DMS 273 (cell line): ENCODE results near the gene MIPEP.

Experiments used
- DNase-seq: peaks from one replicate; lab custom pipeline; 2025; ENCODE audit not compliant: unreplicated experiment; lab: John Stamatoyannopoulos, UW

The MIPEP gene

DNA sequence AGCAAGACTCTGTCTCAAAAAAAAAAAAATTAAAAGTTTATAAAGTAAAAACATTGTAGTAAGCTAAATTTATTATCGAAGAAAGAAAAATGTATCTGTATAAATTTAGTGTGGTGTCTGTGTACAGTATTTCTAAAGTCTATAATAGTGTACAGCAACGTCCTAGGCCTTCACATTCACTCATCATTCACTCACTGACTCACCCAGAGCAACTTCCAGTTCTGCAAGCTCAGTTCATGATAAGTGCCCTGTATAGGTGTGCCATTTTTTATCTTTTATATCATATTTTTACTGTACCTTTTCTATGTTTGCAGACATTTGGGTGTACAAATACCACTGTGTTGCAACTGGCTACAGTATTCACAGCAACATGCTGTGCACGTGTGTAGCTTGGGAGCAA, 200.9 kb downstream of the MIPEP start:
- no peak for DNase-seq

GRCh38 chr13:23687614-23688013, 201.6 kb downstream of the MIPEP start:
- no peak for DNase-seq

- no peak for DNase-seq
These were observed 202.3 kb downstream of the MIPEP start for GRCh38 chr13:23686948-23687347.

DNA sequence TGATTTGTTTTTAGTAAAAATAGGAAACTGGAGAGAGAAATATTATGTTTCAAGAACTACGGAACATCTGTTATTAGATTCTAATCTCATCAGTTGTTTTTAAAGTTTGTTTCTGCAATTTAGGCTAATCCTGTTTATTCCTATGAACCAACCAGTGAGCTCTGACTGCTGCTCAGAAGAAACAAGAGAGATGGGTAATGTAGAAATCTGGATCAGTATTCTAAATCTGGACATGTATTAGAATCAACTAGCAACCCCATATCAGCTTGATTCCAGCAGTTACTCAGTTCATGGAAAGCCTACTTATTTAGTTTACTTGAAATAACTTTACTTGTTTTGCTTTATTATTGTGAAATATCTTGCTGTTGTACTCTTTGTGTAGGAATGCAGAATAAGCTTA, 203.8 kb downstream of the MIPEP start:
- no peak for DNase-seq

- DNase-seq = no peak
These were observed 204.6 kb downstream of the MIPEP start for GRCh38 chr13:23684647-23685046.

DNA sequence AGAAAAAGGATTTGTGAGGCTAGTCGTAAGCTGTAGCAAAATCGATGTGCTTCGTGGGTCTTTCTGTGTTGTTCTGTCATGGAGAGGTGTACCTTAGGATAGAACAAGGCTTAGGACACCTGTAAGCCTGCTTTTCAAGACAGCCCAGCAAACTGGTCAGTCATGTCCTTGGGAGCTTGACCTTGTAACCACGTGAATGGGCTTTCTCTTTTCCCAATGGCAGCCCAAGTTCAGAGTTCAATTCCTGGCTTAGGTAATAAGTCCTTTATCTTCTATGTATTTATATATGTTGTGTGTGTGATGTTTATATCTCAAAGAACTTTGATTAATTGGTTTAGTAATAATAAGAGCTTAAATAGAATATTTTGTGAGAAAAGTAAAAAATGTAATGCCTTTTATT, 206.1 kb downstream of the MIPEP start:
- no peak for DNase-seq

- DNase-seq = no peak
These were observed 208.1 kb downstream of the MIPEP start for GRCh38 chr13:23680845-23681669.
